Activated T-helper 1 cell treated with anti-CD3 and anti-CD28 coated beads, Interleukin-12 subunit alpha, Interleukin-12 subunit beta, Interleukin-2, Interleukin-4 antibody, amounts not matched to agents 30 ng/mL and 10 ng/mL and 1 ng/mL, durations not matched to agents 14 hours and 24 hours and 36 hours (primary cell): ENCODE measurements around the gene NLRP6. TPM values are rescaled to one million over a fixed set of nuclear protein-coding genes. Genes with fewer than 3 reads are reported as not detected.

Experiments used
- total RNA-seq: library from RNA; stranded (reverse); gene quantifications from 2 replicates; pipeline ENCODE4 v1.2.3, GENCODE V29; 2022

The NLRP6 gene
- total RNA-seq, 1 donor from 2014 or later = 5.2 TPM

Other genes starting within 250 kb of the NLRP6 start
- not detected in 2 replicates for gene SCGB1C1, start 85.3 kb upstream of the NLRP6 start, total RNA-seq
- gene BET1L, start 71.0 kb upstream of the NLRP6 start, total RNA-seq = 42.0 and 48.7 TPM in 2 replicates
- 132 and 149 TPM in 2 replicates for gene RIC8A, start 70.7 kb upstream of the NLRP6 start, total RNA-seq
- gene SIRT3, start 42.1 kb upstream of the NLRP6 start, total RNA-seq = 11.6 and 14.8 TPM in 2 replicates
- gene PSMD13, start 41.4 kb upstream of the NLRP6 start, total RNA-seq = 261 and 266 TPM in 2 replicates
- 164 and 167 TPM in 2 replicates for gene PGGHG, start 10.7 kb downstream of the NLRP6 start, total RNA-seq
- not detected in 2 replicates for gene IFITM5, start 21.1 kb downstream of the NLRP6 start, total RNA-seq
- 494 and 521 TPM in 2 replicates for gene IFITM2, start 29.4 kb downstream of the NLRP6 start, total RNA-seq
- 208 and 214 TPM in 2 replicates for gene IFITM1, start 35.6 kb downstream of the NLRP6 start, total RNA-seq
- 3.6 and 4.6 TPM in 2 replicates for gene IFITM3, start 42.5 kb downstream of the NLRP6 start, total RNA-seq
- gene B4GALNT4, start 91.1 kb downstream of the NLRP6 start, total RNA-seq = 3.8 and 5.1 TPM in 2 replicates
- gene PKP3, start 115.8 kb downstream of the NLRP6 start, total RNA-seq = not detected in 2 replicates
- gene SIGIRR, start 136.6 kb downstream of the NLRP6 start, total RNA-seq = 38.3 and 43.9 TPM in 2 replicates
- gene ANO9, start 163.6 kb downstream of the NLRP6 start, total RNA-seq = 33.1 and 33.8 TPM in 2 replicates
- gene PTDSS2, start 171.9 kb downstream of the NLRP6 start, total RNA-seq = 31.0 and 33.9 TPM in 2 replicates
- gene RNH1, start 228.8 kb downstream of the NLRP6 start, total RNA-seq = 123 and 126 TPM in 2 replicates